NCI-H2081 treated with DMSO at 0.1 percent for 48 hours (cell line): ENCODE results near the gene C15orf39.
"Not testable (repeated sequence)": the region's sequence is repeated elsewhere in the genome, so short reads cannot be mapped to it uniquely, and the experiment has no call there.

Experiments used
- DNase-seq: peaks from one replicate; lab custom pipeline; 2025; lab: John Stamatoyannopoulos, UW

C15orf39 gene

DNA sequence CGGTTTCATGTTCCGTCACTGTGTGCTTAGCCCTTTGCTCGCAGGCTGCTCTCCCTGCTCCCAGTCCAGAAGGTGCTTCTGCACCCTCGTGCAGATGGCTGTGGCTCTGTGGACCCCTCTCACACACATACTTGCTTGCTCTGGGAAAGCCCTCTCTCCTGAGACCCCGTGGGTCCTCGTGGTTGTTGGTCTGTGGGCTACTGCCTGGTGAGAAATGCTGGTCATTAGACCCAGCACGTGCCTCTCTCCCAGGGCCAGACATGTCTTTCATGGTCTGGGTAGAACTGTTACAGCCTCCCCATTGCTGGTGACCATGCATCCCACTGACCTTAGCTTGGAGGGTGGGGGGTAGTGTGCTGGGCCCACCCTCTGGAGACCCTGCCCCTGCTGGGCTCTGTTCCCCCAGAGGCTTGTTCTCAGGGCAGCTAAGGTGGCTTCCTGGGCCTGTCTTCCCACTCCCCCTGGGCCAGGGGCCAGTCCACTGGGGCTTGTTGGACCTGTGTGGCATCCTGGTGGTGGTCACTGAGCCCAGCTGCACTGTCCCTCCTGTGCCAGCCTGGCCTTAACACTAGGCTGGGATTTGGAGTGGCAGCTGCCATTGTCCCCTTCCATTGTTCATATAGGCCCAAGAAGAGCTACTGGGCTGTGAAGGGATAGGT lies 10.6 kb downstream of the C15orf39 start:
- DNase-seq = no peak

DNA sequence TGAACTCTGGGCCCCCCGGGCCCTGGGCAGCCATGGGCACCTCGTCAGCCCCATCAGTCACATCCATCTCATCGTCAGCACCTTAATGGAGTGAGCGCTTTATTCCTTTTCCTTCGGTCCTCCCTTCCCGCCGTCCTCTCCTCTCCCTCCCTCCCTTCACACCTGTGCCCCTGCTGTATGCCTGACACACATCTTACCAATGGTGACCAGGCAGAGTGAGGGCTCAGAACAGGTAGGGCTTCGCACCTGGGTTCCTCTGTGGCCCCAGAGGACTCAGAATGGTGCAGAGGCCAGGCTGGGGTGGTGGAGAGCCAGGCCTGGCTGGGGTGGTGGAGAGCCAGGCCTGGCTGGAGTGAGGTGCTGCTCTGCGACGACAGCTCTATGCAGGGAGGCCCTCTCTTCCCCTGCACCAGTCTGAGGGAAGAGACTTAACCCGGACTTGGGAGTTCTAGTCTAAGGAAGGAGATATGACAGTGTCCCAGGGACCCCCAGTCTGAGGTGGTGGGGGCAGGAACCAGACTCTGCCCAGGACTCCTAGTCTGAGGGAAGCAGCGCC lies 11.6 kb downstream of the C15orf39 start:
- no peak for DNase-seq

DNA sequence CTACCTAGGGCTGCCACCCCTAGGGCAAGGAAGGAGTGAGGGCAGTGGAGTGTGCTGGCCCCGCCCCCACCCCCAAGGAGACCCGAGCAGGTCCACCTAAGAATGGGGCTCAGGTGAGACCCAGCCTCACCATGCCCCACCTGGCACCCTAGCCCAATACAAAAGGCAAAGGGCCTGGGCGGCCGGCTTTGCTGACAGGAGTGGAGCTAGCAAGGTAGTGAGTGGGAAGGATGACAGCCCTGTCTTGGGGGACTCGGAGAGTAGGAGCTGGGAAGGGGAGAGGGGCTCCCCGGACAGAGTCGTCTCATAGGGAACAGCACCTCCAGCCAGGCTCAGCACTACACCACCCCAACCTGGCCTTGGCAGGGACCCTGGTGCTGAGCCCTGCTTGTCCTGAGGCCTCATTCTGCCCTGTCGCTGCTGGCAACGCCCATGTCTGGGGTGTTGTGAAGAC lies 12.1 kb downstream of the C15orf39 start:
- DNase-seq = no peak

DNA sequence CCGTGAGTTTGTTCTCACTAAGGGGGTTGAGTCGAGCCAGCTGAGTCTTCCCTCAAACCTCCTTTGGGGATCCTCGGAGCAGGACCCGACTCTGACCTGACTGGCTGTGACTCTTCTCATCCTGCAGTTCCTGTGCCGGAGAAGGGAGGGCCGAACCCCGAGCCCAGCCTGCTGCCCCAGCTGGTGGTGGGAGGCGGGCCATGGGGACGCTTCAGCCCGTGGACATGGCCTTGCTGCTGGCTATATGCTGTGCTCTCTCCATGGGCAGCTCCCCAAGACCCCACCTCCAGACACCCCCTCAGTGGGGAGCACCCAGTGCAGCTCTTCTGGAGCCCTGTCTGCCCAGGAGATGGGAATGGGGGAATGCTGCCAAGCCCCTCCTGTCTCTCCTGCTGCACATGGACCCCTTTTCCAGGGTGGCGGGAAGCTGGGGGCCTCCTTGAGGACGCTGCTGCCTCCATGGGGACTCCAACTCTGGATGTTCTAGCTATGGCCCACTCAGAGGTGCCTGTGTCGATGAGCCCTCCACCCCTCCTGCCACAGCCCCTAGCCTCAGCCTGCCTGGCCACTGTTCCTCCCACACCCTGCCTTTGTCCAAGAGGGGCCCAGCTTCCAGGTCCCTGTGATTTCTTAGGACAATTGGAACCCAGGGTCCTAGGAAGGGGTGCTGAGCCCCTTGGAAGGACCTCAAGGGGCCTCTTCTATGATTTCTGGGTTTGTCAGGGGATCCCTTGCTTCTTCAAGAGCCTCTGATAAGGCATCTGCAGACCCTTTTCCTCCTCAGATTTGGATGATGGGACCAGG lies 12.8 kb downstream of the C15orf39 start:
- no peak for DNase-seq

DNA sequence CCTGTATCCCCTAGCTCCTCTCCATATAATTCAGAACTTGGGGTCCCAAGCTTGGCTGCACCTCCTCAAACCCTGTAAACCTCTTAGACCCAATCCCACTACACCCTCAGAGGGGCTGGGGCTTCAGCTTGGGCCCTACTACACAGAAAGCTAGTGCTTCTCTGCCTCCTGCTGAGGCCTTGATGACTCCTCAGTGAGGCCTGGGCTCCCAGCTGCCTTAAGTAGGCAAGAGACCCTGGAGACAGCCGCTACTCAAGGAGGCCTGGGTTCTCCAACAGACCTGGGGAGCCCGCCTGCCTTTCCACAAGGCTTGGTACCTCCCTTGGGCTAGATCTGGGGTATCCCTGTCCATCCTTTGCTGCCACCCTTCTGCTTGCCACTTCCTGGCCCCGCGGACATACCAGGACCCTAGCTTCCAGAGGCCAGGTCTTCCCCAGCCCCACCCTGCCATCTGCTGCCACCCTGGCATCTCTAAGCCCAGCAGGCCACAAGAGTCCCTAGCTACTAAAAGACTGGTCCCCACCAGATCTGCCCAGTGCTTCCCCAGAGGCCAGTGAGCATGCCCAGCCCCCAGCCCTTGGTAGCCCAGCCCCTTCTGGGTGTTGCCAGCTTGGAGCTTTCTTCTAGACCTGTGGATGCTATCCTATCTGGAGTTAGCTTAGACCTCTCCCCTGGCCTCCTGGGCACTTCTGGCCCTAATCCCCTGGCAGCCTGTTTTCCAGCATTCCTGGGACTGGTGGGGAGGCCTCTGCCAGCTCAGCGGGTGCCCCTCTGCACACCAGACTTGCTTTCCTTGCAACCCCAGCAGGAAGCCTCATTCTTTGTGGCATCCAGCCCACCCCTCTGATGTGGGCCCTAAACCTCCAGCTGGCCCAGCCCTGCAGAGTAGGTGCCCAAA lies 13.7 kb downstream of the C15orf39 start:
- no peak for DNase-seq

DNA sequence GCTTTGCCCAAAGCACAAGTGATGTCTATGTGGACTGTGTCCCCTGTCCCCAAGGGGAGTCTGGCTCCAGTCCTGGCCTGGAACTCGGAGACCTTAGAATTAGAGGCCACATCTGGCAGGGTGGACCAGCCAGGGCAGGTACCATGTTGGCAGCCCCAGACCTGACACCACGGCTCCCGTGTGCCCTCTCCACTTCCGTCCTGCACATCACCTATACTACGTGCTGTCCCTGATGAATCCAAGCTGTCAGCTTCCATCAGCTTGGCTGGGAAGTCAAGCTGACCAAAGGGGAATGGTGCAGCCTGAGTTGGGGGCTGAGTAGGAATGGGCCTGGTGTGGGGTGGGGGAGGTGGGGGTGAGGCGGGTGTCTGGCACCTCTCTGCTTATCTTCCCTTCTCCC lies 15.3 kb downstream of the C15orf39 start:
- no peak for DNase-seq

DNA sequence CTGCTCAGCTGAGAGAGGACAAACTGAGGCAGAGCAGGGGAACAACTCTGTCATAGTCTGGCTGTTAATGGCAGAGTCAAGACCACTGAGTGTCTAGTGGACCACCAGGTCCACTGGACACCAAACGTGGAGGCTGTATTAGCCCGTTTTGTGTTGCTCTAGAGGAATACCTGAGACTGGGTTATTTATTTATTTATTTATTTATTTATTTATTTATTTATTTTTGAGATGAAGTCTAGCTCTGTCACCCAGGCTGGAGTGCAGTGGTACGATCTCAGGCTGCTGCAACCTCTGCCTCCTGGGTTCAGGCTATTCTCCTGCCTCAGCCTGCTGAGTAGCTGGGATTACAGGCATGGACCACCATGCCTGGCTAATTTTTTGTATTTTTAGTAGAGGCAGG lies 15.9 kb downstream of the C15orf39 start:
- not testable (repeated sequence) for DNase-seq

DNA sequence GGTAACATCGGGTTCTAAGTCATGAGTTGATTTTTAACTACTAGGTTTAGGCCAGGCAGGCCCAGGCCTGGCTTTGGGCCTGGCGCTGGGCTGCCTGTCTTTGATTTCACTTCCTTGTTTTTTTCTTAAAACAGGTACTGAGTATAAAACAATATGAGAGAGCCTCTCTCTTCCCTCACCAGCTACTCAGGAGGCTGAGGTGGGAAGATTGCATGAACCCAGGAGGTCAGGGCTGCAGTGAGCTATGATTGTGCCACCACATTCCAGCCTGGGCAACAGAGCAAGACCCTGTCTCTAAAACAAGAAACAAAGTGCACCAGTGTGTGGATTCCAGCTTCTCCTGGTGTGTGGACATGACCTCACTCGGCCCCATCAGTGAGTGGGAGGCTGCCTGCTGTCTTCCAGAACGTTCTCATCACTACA lies 17.8 kb downstream of the C15orf39 start:
- not testable (repeated sequence) for DNase-seq

DNA sequence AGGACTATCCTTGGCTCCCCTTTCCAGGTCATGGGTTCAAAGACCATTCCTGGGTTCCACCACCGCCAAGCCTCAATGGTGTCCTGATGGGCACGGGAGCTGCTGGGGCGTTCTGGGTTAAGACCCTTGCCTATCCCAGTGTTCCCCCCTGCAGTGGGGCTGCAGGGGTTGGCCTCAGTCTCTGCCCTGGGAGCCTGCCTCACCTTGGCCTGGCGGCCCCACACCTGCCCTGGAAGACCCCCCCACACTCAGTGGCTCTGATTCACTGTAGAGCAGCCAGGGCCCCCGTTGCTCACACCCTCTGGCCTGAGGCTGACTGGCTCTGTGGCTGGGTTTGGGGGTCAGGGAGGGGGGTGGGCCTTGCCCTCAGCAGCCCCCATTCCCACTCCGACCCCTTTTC lies 22.0 kb downstream of the C15orf39 start:
- no peak for DNase-seq

DNA sequence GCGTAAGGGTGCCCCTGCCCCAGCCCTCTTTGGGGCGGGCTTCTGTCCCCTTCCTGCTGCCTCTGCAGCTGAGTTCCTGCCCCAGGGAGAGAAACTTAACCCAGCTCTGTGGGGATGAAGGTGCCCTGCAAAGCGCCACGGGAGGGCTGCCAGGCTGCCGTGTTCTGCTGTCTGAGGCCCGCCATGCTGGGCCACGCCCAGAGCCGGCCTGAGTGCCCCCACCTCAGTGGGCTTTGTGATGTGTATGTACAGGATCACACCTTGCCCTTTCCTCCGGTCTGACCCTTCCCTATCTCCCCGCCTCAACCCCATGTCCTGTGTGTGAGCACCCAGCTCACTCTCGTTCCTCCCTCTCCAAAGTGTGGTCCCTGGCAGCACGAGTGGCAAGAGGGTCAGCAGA lies 22.6 kb downstream of the C15orf39 start:
- DNase-seq = no peak

DNA sequence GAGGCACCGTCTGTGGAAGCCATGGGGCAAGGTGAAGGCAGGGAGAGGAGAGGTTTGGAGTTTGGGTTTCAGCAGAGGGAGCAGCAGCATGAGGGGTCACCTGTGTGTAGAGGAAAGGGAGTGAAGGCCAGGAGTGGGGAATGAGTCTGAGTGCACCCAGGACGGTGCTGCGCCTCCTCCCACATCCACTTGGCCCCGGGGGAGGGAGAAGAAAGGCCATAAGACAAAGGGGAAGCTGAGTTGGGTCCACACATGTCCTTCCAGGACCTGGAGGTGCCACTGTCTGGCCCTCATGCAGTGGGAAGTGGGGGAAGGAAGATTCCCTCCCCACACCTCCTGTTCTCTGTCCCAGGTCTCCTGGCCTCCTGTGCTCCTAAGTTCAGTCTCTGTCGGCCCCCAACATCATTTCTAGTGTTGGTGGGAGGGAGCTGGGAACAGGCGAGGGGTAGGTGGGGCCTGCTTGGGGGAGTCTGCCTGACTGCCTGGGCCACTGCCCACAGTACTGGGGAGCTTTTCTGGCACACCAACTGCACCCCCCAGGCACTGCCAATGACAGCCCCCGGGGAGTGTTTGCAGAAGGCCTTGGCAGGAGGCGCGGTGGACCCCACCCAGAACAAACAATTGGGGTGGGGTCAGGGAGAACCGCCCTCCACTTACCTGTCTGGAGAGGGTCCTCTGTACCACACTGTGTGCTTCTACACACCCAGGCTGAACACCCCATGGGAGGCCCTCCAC lies 23.6 kb downstream of the C15orf39 start:
- DNase-seq = not testable (repeated sequence)

DNA sequence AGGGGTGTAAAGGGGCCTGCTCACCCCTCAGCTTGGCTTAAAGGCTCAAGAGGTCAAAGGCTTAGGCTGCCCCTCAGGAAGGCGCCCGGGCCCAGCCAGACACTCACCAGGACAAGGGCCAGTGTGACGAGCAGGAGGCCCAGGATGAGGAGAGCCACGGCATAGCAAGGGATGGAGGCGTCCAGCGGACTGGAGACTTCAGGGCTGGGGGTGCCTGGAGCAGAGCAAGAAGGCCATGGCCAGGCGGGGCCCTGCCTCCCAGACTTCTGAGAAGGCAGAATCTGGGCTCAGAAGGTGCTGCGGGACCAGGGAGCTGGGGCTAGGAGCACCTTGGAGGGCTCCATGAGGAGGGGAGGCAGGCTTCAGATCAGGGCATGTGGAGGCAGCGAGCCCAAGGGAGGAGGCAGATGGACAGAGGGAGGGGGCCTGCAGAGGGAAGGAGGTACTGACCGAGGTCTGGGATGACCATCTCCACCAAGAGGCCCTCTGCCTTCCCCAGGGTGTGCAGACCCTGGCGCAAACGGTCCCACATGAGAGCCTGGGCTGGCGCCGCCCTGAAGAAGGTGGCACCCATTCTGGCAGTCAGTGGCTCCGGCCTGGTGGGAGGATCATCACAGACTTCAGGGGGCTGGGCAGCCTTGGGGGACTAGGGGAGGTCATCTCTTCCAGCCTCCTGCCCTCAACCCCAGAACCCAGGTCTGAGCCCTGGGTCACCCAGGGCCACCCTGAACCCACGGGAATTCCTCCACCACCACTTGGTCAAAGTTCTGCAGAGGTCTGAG lies 24.5 kb downstream of the C15orf39 start:
- DNase-seq = no peak

DNA sequence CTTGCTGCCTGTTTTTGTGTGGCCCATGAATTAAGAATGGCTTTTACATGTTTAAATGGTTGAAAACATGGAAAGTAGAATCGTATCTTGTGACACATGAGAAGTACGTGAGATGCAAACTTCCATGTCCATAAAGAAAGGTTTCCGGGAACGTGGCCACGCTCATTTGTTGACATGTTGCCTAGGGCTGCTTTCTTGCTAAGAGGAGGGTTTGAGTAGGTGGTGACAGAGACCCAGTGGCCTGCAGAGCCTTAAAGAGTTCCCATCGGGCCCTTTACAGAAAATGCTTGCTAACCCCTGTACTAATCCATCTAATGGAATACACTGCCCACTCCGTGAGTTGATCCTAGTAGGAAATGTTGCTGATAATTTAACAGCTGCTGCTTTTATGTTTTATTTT lies 25.4 kb downstream of the C15orf39 start:
- not testable (repeated sequence) for DNase-seq

DNA sequence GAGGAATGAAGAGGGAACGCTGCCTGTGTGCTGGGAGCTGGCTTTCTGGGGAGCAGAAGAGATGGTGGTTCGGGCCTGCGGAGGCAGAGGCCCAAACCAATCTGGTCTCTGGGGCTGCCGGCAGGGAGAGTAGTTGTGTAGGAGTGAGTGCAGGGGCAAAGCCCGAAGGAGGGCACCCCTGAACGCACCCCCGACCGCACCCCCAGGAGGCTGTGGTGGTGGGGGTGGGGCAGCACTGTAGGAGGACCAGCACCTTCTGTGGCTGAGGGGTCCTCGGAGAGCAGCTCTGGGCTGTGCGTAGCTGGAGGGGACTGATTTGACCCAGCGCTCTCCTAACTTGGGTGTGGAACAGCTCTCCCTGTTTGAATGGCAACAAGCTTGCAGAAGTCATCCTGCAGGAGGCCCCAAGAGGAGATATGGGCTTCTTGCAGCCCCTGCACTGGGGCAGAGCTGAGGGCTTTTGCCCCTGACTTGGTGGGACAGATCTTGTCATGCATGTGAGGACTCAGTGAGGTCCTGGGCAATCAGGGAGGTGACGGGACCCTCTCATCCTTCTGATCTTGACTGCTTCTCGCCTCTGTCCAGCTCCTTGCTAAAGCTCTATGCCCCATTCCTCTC lies 26.1 kb downstream of the C15orf39 start:
- DNase-seq = no peak

DNA sequence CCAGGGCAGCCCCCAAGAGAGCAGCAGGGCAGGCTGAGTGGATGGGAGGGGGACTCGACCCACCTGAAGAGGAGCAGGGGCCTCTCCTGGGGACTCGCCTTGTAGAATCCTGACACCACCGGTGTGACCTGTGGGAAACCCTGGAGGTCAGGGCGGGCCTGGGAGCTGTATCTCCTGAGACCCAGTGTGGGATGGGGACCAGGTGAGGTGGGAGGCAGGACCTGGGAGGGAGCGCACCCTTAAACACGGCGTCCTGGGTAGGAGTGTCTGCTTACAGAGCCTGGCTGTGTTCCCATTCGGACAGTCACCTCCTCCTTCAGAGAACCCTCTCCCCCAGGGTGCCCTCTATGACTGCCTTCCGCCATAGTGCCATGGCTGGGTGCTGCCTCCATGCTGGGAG lies 27.1 kb downstream of the C15orf39 start:
- no peak for DNase-seq

DNA sequence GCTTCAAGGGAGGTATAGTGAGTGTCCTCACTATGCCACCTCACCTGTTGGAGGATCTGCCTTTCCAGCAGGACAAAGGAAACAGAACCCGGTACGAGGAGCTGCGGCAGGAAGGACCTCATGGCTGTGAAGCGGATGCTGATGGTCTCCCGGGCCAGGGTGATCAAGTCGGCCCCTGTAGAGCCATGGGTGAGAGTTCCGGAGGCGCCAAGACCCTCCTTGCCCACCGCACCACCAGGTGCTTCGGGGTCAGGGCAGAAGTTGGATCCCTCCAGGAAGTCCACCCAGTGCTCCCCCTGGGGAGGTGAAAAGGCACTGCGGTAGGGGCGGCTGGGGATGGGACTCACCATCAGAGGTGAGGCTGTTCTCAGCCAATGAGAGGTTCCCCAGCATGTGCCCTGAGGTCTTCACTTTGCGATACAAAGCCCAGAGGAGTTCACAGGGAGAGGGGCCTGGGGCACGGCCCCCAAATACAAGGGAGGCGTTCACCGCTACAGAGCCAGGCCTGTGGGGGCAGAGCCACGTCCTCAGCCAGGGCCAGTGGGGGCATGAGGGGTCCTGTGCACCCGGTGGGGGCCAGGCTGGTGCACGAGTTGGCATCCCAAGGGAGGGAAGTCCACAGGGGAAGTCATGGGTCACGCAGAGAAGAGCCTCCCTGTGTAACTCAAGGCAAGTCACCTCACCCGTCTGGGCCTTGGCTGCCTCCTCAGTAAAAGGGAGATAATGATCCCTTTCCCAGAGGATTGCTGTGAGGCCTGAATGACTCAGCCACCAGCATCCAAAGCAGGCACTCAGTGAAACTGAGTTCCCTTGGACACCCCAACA lies 27.7 kb downstream of the C15orf39 start:
- DNase-seq = no peak

DNA sequence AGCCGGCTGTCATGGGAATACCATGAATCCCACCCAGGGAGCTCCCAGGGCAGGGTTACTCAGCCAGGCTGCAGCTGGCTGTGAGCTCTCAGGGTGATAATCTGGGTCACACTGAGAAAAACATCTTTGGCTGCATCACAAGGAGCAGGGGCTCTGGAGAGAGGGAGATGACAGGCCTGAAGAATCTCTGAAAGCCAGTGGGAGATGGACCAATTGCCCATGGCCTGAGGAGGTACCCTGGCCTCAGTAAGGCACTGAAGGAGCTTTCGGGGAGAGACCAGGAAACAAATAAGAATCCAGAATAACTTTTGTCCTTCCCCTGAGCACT lies 28.3 kb downstream of the C15orf39 start:
- no peak for DNase-seq

DNA sequence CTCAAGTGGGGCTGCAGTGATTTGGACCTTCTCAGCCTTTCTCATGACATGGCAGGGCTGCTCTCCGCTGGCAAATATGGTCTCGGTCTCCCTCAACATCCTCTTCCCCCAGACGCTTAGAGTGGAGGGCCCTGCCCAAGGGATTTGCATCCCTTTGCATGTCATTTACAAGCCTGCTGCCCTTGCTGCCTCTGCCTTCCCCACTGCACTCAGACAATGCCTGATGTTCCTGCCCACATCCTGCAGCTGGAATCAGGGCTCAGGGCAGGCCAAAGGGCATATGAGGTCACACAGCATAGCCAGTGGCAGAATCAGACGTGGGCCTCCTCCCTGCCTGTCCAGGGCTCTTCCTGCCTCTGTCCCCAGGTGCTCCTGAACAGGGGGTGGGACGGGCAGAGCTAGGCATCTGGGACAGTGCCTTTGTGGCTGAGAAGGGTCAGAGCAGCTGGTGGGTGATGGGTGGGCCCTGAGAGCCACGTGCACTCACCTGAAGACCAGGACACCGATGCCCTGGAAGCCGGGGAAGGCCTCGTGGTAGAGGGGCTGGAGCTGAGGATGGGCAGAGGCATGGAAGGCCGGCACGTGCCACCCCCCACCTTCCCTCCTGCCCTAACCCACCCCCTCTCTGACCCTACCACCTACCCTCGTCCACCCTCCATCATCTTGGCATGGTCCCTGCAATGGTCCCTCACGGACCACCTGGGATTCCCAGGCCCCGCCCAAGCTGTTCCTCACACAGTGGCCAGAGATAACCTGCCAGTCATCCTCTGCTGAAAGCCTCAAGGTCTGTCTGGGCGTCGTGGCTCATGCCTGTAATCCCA lies 29.1 kb downstream of the C15orf39 start:
- no peak for DNase-seq

DNA sequence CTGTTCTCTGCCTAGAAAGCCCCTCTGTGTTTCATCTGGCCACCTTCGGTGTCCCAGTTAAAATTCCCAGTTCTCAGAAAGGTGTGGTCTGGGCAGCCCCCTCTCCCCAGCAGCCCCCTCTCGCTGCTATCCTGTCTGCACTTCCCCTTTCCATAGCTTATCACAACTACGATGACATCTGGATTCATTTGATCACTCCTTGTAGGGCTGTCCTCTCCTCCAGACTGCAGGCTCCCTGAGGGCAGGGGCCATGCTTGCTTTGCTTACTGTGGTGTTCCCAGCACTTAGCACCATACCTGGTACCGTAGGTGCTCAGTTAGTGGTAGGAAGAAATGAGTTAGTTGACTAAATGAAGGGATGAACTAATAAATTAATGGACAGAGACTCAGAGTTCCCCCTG lies 30.2 kb downstream of the C15orf39 start:
- no peak for DNase-seq
